ENCODE measurements around the gene NR6A1.
"Not testable (repeated sequence)": the region's sequence is repeated elsewhere in the genome, so short reads cannot be mapped to it uniquely, and the experiment has no call there.

NR6A1 gene

GRCh38 chr9:124639637-124640036 lies 131.5 kb downstream of the NR6A1 start:
- no peak for DNase-seq

GRCh38 chr9:124635285-124635684 lies 135.8 kb downstream of the NR6A1 start:
- DNase-seq = no peak

- DNase-seq = no peak
These were observed 139.0 kb downstream of the NR6A1 start for GRCh38 chr9:124632077-124632621.

- DNase-seq = no peak
These were observed 139.8 kb downstream of the NR6A1 start for GRCh38 chr9:124631326-124631725.

- no peak for DNase-seq
These were observed 141.5 kb downstream of the NR6A1 start for GRCh38 chr9:124629600-124629999.

GRCh38 chr9:124628741-124629140 lies 142.4 kb downstream of the NR6A1 start:
- DNase-seq = no peak

GRCh38 chr9:124626276-124626675 lies 144.8 kb downstream of the NR6A1 start:
- DNase-seq = no peak

GRCh38 chr9:124625087-124625486 lies 146.0 kb downstream of the NR6A1 start:
- no peak for DNase-seq

- no peak for DNase-seq
These were observed 146.4 kb downstream of the NR6A1 start for GRCh38 chr9:124624735-124624992.

GRCh38 chr9:124623966-124624734 lies 147.0 kb downstream of the NR6A1 start:
- no peak for DNase-seq

- no peak for DNase-seq
These were observed 148.2 kb downstream of the NR6A1 start for GRCh38 chr9:124622882-124623281.

GRCh38 chr9:124621371-124622328 lies 149.5 kb downstream of the NR6A1 start:
- no peak for DNase-seq

GRCh38 chr9:124618476-124618875 lies 152.6 kb downstream of the NR6A1 start:
- DNase-seq = no peak

GRCh38 chr9:124617477-124618141 lies 153.5 kb downstream of the NR6A1 start:
- DNase-seq = peak; percentile 64

- DNase-seq = no peak
These were observed 154.2 kb downstream of the NR6A1 start for GRCh38 chr9:124616961-124617360.

GRCh38 chr9:124615840-124616239 lies 155.3 kb downstream of the NR6A1 start:
- not testable (repeated sequence) for DNase-seq

GRCh38 chr9:124615100-124615742 lies 155.9 kb downstream of the NR6A1 start:
- no peak for DNase-seq

GRCh38 chr9:124613849-124614248 lies 157.3 kb downstream of the NR6A1 start:
- no peak for DNase-seq

- no peak for DNase-seq
These were observed 160.0 kb downstream of the NR6A1 start for GRCh38 chr9:124611106-124611505.

- DNase-seq = no peak
These were observed 165.1 kb downstream of the NR6A1 start for GRCh38 chr9:124606027-124606426.

- DNase-seq = no peak
These were observed 165.9 kb downstream of the NR6A1 start for GRCh38 chr9:124605258-124605657.

- DNase-seq = no peak
These were observed 168.5 kb downstream of the NR6A1 start for GRCh38 chr9:124602632-124603031.

- DNase-seq = peak; percentile 65
These were observed 168.9 kb downstream of the NR6A1 start for GRCh38 chr9:124602204-124602603.

All from NCI-H345 (cell line).